Activated T-helper 1 cell treated with anti-CD3 and anti-CD28 coated beads, Interleukin-2, amount 50 U/mL, for 16 hours (primary cell): Measurements from ENCODE around the gene DOCK7.
"Not testable (repeated sequence)": the region's sequence is repeated elsewhere in the genome, so short reads cannot be mapped to it uniquely, and the experiment has no call there.

Source experiments
- DNase-seq, 2 donors: peaks; one replicate each; pipeline ENCODE4 v3.0.0-alpha.2; 2020; ENCODE audit warnings: low read depth in 1 of 2, low spot score in 1 of 2

The DOCK7 gene

DNA sequence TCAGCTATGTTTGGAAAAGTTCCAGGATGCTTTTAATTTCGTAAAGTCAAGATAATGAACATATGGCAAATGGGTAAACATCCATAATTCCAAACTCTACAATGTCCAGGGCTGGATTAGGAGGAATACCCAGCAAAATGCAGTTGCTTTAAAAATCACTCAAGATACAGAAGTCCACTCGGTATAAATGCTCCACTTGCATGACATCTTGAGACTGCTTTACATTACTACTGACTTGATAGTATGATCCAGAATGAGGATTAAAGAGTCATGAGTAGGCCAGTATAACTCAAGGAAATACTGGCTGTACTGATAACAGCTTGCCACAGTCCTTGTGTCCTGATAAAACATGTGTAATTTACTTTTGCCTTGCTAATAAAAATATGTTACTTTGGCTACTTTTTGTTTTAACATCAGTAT is 149.1 kb downstream of the DOCK7 start:
- DNase-seq: no peak

- no peak for DNase-seq
Observed at GRCh38 chr1:62536865-62537264, 151.3 kb downstream of the DOCK7 start.

GRCh38 chr1:62530516-62531154 is 157.6 kb downstream of the DOCK7 start:
- DNase-seq: no peak

GRCh38 chr1:62529227-62529626 is 159.0 kb downstream of the DOCK7 start:
- DNase-seq: no peak

DNA sequence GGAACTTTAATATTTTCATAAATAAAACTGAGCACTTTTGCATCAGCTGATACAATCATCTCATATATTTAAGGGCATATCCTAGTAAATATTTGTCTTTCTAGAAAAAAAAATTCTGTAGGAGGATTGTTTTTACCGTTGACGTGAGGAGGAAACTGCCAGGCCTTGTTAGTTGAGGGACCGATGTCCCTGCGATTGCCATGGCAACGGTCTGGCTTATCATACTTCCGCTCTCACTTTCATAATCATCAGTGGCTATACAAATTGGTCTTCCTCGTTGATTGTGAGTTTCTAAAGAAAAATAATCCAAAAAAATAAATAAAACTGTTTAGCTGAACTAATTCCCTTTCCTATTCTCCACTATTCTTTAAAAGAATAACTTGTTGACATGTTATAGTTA is 160.2 kb downstream of the DOCK7 start:
- DNase-seq: no peak

DNA sequence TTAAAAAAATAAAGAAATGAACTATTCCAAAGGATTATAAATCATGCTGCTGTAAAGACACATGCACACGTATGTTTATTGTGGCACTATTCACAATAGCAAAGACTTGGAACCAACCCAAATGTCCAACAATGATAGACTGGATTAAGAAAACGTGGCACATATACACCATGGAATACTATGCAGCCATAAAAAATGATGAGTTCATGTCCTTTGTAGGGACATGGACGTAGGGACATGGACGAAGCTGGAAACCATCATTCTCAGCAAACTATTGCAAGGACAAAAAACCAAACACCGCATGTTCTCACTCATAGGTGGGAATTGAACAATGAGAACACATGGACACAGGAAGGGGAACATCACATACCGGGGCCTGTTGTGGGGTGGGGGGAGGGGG is 160.8 kb downstream of the DOCK7 start:
- DNase-seq: not testable (repeated sequence)

DNA sequence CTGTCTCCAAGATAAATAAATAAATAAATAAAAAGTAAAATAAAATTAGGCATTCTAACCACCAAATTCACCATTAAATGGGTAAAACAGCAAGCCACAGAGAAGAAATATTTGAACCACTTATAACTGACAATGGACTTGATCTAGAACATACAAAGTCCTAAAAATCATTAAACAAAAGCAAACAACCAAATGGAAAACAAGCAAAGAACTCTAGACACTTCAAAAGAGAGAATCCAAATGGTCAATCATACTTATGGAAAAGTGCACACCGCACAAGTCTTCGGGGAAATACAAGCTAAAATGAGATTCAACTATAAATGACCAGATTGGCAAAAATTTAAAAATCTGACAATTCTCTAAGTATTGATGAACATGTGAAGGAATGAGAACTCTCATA is 164.3 kb downstream of the DOCK7 start:
- DNase-seq: no peak

- no peak for DNase-seq
Observed at GRCh38 chr1:62516600-62516999, 171.6 kb downstream of the DOCK7 start.

GRCh38 chr1:62514746-62515423 is 173.3 kb downstream of the DOCK7 start:
- DNase-seq: no peak

- DNase-seq: no peak
Observed at GRCh38 chr1:62513013-62513412, 175.2 kb downstream of the DOCK7 start.

GRCh38 chr1:62509028-62509427 is 179.2 kb downstream of the DOCK7 start:
- DNase-seq: no peak

DNA sequence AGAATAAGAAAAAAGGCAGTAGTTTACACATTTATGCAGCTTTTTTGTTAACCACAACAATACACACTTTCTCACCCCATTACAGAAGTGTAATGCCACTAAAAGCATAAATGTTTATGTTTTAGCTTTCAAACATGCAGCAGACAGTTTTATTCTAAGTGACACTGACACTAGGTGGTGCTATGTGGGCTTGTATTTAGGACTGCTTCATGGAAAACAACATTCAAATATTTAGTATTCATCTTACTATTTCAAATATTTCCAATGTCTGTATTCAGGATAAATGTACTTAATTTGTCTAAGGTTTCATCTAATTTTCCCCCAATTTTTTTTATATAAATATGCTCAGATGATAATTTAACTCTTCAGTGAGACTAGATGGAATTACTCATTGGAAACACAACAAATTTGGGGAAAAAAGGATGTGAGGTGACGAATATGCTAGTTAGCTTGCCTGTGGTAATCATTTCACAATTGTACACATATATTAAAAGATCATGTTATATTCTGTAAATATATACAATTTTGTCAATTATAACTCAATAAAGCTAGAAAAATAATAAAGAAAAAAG is 179.9 kb downstream of the DOCK7 start:
- DNase-seq: no peak

DNA sequence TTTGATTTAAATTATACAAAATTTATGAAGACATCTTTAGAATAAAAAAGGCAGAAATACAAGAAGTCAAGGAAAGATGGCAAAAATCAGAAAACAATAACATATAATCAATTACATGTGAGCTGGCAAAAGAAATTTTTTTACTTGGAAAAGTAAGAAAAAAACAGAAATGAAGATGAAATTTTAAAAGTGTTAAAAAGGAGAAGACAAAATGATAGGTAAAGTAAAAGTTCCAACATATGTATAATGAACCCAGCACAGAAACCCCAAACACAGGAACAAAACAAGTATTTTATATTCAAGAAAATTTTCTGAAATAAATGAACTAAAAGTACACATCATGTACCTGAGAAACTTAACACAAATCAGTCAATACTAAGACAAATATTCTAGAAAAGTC is 188.0 kb downstream of the DOCK7 start:
- no peak for DNase-seq

DNA sequence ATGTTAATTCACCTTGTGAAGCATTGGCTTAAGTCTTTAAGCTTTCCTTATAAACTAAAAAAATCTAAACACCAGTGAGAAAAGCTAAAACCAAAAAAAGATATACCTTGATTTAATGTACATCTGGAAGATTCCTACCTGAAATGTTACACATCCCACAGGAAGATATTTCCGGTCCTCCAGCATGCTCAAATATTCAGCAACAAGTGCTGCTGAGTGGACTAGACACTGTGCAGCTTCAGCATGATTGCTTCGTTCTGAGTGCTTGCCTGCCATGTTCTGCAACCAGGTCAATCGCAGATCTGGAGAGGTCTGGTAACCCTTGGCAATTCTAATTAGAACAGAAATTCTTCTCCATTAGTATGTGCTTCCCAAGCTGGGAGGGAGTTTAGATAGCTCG is 194.0 kb downstream of the DOCK7 start:
- no peak for DNase-seq

DNA sequence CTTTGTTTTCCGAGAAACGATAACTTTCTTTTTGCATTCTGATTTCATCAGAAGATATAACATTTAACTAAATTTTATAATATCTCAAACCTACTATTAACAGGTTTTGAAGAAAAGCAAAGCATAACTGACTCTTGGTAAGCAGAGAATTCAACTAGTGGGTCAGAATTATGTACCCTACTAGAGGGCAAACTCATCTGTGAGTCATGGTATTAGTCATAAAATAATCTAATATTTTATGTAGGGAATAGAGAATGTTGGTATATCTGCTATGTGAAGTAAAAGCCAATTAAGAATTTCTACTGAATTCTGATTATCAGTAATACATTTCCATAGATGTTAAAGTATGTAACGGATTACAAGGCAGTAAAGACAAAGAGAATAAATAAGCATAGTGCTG is 194.5 kb downstream of the DOCK7 start:
- no peak for DNase-seq

- DNase-seq: no peak
Observed at GRCh38 chr1:62492521-62492920, 195.7 kb downstream of the DOCK7 start.

- DNase-seq: no peak
Observed at GRCh38 chr1:62487956-62488355, 200.2 kb downstream of the DOCK7 start.

DNA sequence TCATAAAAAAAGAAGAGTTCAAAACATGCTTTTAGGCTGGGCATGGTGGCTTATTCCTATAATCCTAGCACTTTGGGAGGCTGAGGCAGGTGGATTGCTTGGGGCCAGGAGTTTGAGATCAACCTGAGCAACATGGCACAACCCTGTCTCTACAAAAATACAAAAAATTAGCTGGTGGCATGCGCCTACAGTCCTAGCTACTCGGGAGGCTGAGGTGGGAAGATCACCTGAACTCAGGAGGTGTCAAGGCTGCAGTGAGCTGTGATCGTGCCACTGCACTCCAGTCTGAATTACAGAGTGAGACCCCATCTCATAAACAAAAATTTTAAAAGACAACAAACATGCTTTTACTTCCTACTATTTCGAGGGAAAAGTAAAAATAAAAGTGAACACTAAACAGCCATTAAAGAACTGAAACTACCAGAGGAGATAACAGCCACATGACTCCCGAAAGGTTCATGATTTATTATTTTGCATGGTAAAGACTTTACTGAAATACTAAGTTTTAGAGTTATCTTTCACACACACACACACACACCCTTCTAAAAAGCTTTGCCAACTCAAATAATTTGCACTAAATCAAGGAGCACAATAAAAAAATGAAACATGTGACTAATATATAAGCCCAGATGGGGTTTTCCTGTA is 203.2 kb downstream of the DOCK7 start:
- no peak for DNase-seq

GRCh38 chr1:62481681-62482080 is 206.5 kb downstream of the DOCK7 start:
- no peak for DNase-seq

- no peak for DNase-seq
Observed at GRCh38 chr1:62476525-62477219, 211.5 kb downstream of the DOCK7 start.

- no peak for DNase-seq
Observed at GRCh38 chr1:62467092-62467491, 221.1 kb downstream of the DOCK7 start.

- no peak for DNase-seq
Observed at GRCh38 chr1:62462370-62462769, 225.8 kb downstream of the DOCK7 start.
